Measurements from ENCODE around the gene HTR6. TPM values are rescaled to one million over a fixed set of nuclear protein-coding genes. Genes with fewer than 3 reads are reported as not detected.

The HTR6 gene
- total RNA-seq, 1 donor from 2014 or later = not detected

DNA sequence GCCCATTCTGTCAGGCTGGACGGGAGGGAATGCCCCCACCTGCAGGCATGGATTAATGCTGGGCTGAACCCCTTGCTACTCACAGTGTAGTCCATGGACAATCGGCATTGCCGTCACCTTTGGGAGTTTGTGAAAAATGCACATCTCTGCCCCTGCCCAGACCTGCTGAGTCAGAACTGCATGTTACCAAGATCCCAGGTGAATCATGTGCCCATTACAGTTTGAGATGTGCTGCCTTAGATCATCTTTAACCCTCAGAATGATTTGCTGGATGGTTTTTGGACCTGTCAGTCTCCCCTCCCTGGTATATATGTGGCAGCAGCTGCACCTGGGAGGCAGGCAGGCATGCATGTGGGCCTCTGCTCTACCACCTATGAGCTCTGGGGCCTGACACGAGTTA, 15.0 kb downstream of the HTR6 start:
- H3K27me3 ChIP-seq (ENCODE audit: control insufficient read depth, insufficient read depth, low read length) = peaks cover 4% of the 10 kb centered on the region
- no peak overlapping the region for H3K4me3 ChIP-seq (ENCODE audit: low read depth, low read length)
- TF ChIP-seq, protein P1, sequence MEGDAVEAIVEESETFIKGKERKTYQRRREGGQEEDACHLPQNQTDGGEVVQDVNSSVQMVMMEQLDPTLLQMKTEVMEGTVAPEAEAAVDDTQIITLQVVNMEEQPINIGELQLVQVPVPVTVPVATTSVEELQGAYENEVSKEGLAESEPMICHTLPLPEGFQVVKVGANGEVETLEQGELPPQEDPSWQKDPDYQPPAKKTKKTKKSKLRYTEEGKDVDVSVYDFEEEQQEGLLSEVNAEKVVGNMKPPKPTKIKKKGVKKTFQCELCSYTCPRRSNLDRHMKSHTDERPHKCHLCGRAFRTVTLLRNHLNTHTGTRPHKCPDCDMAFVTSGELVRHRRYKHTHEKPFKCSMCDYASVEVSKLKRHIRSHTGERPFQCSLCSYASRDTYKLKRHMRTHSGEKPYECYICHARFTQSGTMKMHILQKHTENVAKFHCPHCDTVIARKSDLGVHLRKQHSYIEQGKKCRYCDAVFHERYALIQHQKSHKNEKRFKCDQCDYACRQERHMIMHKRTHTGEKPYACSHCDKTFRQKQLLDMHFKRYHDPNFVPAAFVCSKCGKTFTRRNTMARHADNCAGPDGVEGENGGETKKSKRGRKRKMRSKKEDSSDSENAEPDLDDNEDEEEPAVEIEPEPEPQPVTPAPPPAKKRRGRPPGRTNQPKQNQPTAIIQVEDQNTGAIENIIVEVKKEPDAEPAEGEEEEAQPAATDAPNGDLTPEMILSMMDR (IDR thresholded peaks at IDR 0.05; ENCODE audit: insufficient read depth, low read length, poor library complexity, severe bottlenecking) = no peak
- no peaks in the 10 kb centered on the region for H3K36me3 ChIP-seq (ENCODE audit: control insufficient read depth, insufficient read depth, low read length)
- no peak for DNase-seq (ENCODE audit: low read depth)

DNA sequence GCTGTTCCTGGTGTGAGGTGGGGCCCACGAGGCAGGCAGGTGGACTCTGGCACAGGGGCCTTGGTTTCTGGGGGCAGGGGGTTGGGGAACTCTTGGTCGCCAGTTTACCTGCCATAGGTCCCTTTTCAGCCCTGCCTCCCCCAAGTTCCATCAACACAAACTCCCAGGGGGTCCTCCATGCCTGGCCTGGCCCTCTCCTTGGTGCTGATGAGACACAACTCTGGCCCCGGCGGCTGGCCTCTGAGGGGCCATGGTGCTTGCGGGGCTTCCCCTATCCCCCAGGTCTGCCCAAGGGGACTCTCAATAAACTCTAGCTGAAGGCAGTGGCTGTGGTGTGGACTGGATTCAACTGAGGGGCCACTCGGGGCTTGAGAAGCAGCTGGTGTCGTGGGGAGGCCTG, 16.0 kb downstream of the HTR6 start:
- H3K27me3 ChIP-seq (ENCODE audit: control insufficient read depth, insufficient read depth, low read length) = peaks cover 4% of the 10 kb centered on the region
- DNase-seq (ENCODE audit: low read depth) = no peak
- H3K36me3 ChIP-seq (ENCODE audit: control insufficient read depth, insufficient read depth, low read length) = no peaks in the 10 kb centered on the region
- TF ChIP-seq, protein P1 (IDR thresholded peaks at IDR 0.05; ENCODE audit: insufficient read depth, low read length, poor library complexity, severe bottlenecking) = no peak
- no peak overlapping the region for H3K4me3 ChIP-seq (ENCODE audit: low read depth, low read length)

DNA sequence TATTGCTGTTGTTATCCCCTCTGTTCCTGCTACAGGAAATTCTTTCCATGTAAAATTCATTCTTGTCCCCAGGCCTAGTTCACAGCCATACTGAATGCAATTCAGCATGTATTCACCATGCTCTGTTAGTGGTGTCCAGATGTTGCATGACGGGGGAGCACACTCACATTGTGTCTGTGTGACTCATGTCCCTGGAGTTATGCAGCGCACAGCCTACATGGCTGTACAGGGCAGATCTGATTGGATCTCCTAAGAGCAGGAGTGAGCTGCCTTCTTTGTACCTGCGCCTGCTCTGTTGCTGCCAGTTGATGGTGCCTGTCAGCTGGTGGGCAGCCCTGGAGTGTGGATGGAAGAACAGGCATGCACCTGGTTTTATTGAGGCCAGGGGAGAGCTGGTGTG, 17.6 kb downstream of the HTR6 start:
- Histone ChIP-seq H3K4me3 (ENCODE audit: low read depth, low read length) (no peak overlapping the region), H3K36me3 (ENCODE audit: control insufficient read depth, insufficient read depth, low read length) (no peaks in the 10 kb centered on the region), H3K27me3 (ENCODE audit: control insufficient read depth, insufficient read depth, low read length) (peaks cover 2% of the 10 kb centered on the region)
- DNase-seq (ENCODE audit: low read depth) = peak; percentile 12
- TF ChIP-seq, protein P1 (IDR thresholded peaks at IDR 0.05; ENCODE audit: insufficient read depth, low read length, poor library complexity, severe bottlenecking) = no peak

DNA sequence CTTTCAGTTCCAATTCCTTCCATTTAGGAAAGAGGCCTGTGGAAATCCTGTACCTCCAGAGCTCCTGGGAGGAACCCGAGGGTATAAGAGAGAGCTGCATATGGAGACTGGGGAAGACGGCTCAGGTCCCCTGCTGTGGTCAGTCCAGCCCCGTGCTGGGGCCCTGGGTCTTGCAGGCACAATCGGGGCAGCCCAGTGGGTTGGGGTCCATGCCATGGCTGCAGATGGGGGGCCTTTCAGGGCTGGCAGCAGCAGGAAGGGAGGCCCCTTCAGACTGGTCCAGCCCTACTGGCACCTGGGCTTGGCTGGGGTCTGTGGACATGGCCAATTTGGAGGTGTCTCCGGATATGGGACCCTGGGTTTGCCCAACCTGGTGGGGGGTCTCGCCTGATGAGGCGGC, 18.2 kb downstream of the HTR6 start:
- TF ChIP-seq, protein P1 (IDR thresholded peaks at IDR 0.05; ENCODE audit: insufficient read depth, low read length, poor library complexity, severe bottlenecking) = no peak
- peaks cover 2% of the 10 kb centered on the region for H3K27me3 ChIP-seq (ENCODE audit: control insufficient read depth, insufficient read depth, low read length)
- H3K4me3 ChIP-seq (ENCODE audit: low read depth, low read length) = no peak overlapping the region
- DNase-seq (ENCODE audit: low read depth) = no peak
- H3K36me3 ChIP-seq (ENCODE audit: control insufficient read depth, insufficient read depth, low read length) = no peaks in the 10 kb centered on the region

DNA sequence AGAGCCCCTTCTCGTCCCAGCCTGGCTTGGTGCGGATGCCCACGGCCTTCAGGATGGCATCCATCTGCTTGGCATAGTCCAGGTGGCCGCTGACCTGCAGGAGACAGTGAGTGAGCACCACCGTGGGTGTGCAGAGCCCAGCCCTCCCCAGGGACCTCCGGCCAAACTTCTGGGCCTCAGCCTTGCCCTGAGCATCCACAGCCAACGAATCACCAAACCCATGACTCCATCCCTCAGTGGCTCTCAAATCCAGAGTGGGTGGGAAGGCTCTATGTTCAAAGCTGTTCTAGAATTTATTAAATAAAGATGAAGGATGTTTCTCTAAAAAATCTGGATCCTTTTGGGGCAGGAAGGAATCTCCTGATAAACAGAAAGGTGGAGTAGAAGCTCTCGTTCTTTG, 18.7 kb downstream of the HTR6 start:
- peaks cover 2% of the 10 kb centered on the region for H3K27me3 ChIP-seq (ENCODE audit: control insufficient read depth, insufficient read depth, low read length)
- no peaks in the 10 kb centered on the region for H3K36me3 ChIP-seq (ENCODE audit: control insufficient read depth, insufficient read depth, low read length)
- DNase-seq (ENCODE audit: low read depth) = no peak
- TF ChIP-seq, protein P1 (IDR thresholded peaks at IDR 0.05; ENCODE audit: insufficient read depth, low read length, poor library complexity, severe bottlenecking) = no peak
- no peak overlapping the region for H3K4me3 ChIP-seq (ENCODE audit: low read depth, low read length)

DNA sequence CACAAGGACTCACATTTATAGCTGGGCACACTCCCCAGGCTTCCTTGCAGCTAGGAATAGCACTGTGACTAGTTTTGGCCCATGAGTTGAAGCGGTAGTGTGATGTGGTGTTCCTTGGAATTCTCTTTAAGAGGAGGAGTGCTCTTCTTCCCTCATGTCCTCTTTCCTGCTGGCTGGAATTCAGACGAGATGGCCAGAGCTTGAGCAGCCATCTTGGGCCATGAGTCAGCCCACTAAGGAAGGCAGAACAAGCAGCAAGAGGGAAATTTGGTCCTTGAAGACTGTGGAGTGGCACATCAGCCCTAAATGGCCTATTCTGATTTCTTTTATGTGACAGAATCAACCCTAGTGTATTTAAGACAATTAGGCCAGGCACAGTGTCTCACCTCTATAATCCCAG, 20.0 kb downstream of the HTR6 start:
- Histone ChIP-seq H3K36me3 (ENCODE audit: control insufficient read depth, insufficient read depth, low read length) (no peaks in the 10 kb centered on the region), H3K4me3 (ENCODE audit: low read depth, low read length) (no peak overlapping the region), H3K27me3 (ENCODE audit: control insufficient read depth, insufficient read depth, low read length) (no peaks in the 10 kb centered on the region)
- DNase-seq (ENCODE audit: low read depth) = no peak
- TF ChIP-seq, protein P1 (IDR thresholded peaks at IDR 0.05; ENCODE audit: insufficient read depth, low read length, poor library complexity, severe bottlenecking) = no peak

Measured in kidney epithelial cell (primary cell).